Measurements from ENCODE around the gene ZNF23. TPM values are rescaled to one million over a fixed set of nuclear protein-coding genes. Genes with fewer than 3 reads are reported as not detected.
A peak's percentile ranks its signal among the peaks of the same experiment; 100 is the strongest.

ZNF23 gene
- total and polyA plus RNA-seq, 4 donors = 10.0 to 13.8 (median 11.7) TPM

DNA sequence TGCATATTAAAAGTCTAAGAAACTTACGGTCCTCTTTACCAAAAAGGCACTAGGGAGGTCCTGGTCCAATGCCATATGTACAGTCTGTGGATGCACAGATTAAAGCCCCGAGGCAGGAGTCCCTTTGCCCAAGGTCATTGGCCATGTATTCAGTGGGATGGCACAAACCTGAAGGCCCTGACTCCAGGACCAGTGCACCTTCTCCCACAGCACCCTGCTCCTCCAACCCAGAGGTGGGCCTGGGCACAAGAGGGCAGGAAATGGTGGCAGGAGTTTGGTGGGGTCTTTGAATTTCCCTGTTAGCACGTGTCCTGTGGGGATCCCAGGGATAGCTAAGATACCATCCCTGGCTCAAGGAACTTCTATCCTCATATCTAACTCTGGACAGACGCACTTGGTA lies 48.7 kb downstream of the ZNF23 start:
- H3K9me3 ChIP-seq (ENCODE audit: control insufficient read depth, low read length) = no peaks in the 10 kb centered on the region
- no peaks in the 10 kb centered on the region for H3K27me3 ChIP-seq (ENCODE audit: control insufficient read depth in 1 of 2, insufficient read depth in 2 of 2, low read length in 1 of 2)
- no peak overlapping the region for H3K4me3 ChIP-seq (ENCODE audit: low read length in 2 of 2)
- no peak for ATAC-seq (ENCODE audit: low FRiP score)
- no peaks in the 10 kb centered on the region for H3K36me3 ChIP-seq (ENCODE audit: control insufficient read depth in 1 of 2, insufficient read depth in 2 of 2, low read length in 1 of 2)
- 58 to 74% methylated on average over 4 of the region's 4 CpGs for WGBS, 2 donors
- intact Hi-C loops (cut with DNase I) = loop anchor here (2.0 kb wide), 1 partner anchor 87 kb away; no protein-coding TSS in a partner anchor
- H3K27ac ChIP-seq (ENCODE audit: low read depth in 1 of 2, low read length in 2 of 2) = no peak overlapping the region
- H3K4me1 ChIP-seq (ENCODE audit: control insufficient read depth in 1 of 2, insufficient read depth in 2 of 2, low read length in 2 of 2) = no peaks in the 10 kb centered on the region
- no peak for DNase-seq

DNA sequence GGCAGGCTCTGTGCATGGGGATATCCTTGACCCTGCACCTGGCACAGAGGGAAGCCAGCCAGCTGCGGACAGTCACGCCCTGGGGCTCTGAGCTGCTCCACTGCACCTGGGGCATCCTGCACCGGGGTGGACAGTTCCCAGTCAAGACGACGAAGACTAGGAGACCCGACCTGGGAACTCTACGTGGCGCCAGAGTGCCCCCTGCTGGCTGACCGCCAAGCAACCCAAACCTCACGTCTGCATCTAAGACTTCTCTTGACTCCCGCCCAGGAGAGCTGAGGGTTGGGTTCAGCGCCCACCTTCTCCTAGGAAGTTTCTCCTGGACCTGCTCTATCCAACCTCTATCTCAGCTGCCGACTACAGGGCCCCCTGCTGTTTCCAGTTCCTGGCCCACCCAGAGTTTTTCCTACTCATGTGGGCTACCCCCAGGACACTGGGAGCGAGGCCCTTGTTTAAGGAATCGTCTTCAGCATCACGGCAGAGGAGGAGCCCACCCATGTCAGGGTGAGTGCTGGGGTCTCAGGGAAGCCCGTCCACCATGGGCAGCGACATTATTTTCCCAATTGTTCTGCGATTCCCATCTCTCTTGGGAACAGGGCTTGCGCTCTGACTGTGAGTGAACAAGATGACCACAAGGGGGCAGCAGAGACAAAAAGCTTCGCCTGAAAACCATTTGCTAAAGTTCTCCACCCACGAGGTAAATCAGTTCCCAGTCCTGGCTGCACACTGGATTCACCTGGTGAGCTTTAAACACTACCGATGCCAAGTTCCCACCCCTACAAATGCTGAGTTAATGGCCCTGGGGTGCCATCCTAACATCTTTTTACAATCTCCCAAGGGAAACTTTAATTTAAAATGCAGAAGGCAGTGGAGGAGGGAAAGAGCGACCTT lies 49.5 kb downstream of the ZNF23 start:
- intact Hi-C loops (cut with DNase I) = loop anchor here (2.0 kb wide), 1 partner anchor 88 kb away; no protein-coding TSS in a partner anchor
- WGBS, 2 donors = 8% methylated on average over 24 of the region's 24 CpGs
- Histone ChIP-seq H3K36me3 (ENCODE audit: control insufficient read depth in 1 of 2, insufficient read depth in 2 of 2, low read length in 1 of 2) (no peaks in the 10 kb centered on the region), H3K9me3 (ENCODE audit: control insufficient read depth, low read length) (no peaks in the 10 kb centered on the region), H3K27me3 (ENCODE audit: control insufficient read depth in 1 of 2, insufficient read depth in 2 of 2, low read length in 1 of 2) (no peaks in the 10 kb centered on the region), H3K27ac (ENCODE audit: low read depth in 1 of 2, low read length in 2 of 2) (no peak overlapping the region), H3K4me3 (ENCODE audit: low read length in 2 of 2) (no peak overlapping the region), H3K4me1 (ENCODE audit: control insufficient read depth in 1 of 2, insufficient read depth in 2 of 2, low read length in 2 of 2) (no peaks in the 10 kb centered on the region)
- peak in 1 of 2 donors; percentile 60 for DNase-seq
- peak; percentile 59 for ATAC-seq (ENCODE audit: low FRiP score)

DNA sequence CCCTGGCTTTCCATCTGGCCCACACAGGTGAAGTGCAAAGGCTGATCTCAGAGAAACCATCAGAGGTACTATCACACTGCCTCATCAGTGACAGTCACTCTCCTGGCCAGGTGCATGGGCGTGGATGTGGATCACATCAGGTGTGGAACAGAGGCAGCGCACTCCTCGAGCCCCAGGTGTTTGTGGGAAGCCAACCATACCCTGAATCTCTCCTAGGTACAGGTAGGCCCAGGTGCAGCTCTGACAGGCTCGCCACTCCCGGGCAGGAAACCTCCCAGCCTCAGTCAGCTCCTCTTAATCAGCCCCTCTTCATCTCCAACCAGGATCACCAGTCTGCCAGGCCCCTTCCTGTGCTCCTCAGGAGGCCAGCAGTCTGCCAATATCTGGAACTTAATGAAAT lies 51.9 kb downstream of the ZNF23 start:
- intact Hi-C loops (cut with DNase I) = no loop called here

DNA sequence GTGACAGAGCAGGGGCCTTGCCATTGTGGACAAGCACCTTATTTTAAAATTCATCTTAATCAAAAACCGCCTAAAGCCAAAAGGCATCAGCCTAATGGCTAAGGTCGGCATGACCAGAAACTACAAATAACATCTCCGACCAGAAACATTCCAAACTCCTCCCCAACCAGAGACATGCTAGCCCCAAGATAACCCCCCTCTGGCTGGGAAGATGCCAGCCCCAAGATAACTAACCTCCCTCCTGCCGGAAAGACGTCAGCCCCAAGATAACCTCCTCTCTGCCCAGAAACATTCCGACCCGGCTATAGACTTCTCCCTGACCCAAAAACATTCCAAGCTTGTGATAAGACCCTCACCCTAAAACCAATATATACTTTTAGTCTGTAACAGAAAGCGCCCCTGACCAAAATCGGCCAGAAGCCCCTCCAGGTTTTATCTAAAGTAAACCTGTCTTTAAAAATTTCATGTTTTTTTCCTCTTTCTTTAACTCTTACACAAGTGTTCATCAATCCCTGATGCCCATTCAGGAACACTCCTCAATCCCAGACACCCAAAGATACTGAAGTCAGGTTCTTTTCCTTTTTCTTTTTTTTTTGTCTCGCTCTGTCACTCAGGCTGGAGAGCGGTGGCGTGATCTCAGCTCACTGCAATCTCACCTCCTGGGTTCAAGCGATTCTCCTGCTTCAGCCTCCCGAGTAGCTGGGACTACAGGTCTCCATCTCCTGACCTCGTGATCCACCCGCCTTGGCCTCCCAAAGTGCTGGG lies 52.9 kb downstream of the ZNF23 start:
- WGBS, 2 donors = 53 to 54% methylated on average over 16 of the region's 16 CpGs
- no peak overlapping the region for H3K27ac ChIP-seq (ENCODE audit: low read depth in 1 of 2, low read length in 2 of 2)
- no peak overlapping the region for H3K4me3 ChIP-seq (ENCODE audit: low read length in 2 of 2)
- no peaks in the 10 kb centered on the region for H3K27me3 ChIP-seq (ENCODE audit: control insufficient read depth in 1 of 2, insufficient read depth in 2 of 2, low read length in 1 of 2)
- ATAC-seq (ENCODE audit: low FRiP score) (no peak), DNase-seq (no peak)
- peaks cover 1% of the 10 kb centered on the region for H3K9me3 ChIP-seq (ENCODE audit: control insufficient read depth, low read length)
- intact Hi-C loops (cut with DNase I) = no loop called here
- no peaks in the 10 kb centered on the region for H3K4me1 ChIP-seq (ENCODE audit: control insufficient read depth in 1 of 2, insufficient read depth in 2 of 2, low read length in 2 of 2)
- no peaks in the 10 kb centered on the region for H3K36me3 ChIP-seq (ENCODE audit: control insufficient read depth in 1 of 2, insufficient read depth in 2 of 2, low read length in 1 of 2)

More for the DNA sequence above, 51.9 kb downstream of the ZNF23 start:
- no peak for ATAC-seq (ENCODE audit: low FRiP score)
- no peak for DNase-seq
- Histone ChIP-seq H3K9me3 (ENCODE audit: control insufficient read depth, low read length) (no peaks in the 10 kb centered on the region), H3K36me3 (ENCODE audit: control insufficient read depth in 1 of 2, insufficient read depth in 2 of 2, low read length in 1 of 2) (no peaks in the 10 kb centered on the region), H3K27ac (ENCODE audit: low read depth in 1 of 2, low read length in 2 of 2) (no peak overlapping the region), H3K4me3 (ENCODE audit: low read length in 2 of 2) (no peak overlapping the region), H3K27me3 (ENCODE audit: control insufficient read depth in 1 of 2, insufficient read depth in 2 of 2, low read length in 1 of 2) (no peaks in the 10 kb centered on the region), H3K4me1 (ENCODE audit: control insufficient read depth in 1 of 2, insufficient read depth in 2 of 2, low read length in 2 of 2) (no peaks in the 10 kb centered on the region)
- 72 to 84% methylated on average over 5 of the region's 5 CpGs for WGBS, 2 donors

DNA sequence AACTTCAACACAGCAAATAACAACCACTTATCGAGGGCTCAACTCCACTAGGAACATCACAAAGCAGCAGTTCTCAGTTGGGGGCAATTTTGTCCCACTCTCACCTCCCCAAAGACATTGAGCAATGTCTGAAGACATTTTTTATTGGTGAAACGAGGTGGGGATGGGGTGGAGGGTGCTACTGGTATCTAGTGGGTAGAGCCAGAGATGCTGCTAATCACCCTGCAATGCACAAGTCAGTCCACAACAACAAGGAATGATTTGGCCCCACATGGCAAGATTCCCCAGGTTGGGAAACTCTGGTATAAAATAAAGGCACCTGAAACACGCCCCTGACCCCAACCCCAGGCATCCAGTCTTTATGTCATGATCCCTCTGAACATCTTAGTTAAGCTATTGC lies 53.5 kb downstream of the ZNF23 start:
- Histone ChIP-seq H3K27me3 (ENCODE audit: control insufficient read depth in 1 of 2, insufficient read depth in 2 of 2, low read length in 1 of 2) (no peaks in the 10 kb centered on the region), H3K27ac (ENCODE audit: low read depth in 1 of 2, low read length in 2 of 2) (no peak overlapping the region), H3K4me1 (ENCODE audit: control insufficient read depth in 1 of 2, insufficient read depth in 2 of 2, low read length in 2 of 2) (no peaks in the 10 kb centered on the region), H3K9me3 (ENCODE audit: control insufficient read depth, low read length) (peaks cover 1% of the 10 kb centered on the region), H3K36me3 (ENCODE audit: control insufficient read depth in 1 of 2, insufficient read depth in 2 of 2, low read length in 1 of 2) (no peaks in the 10 kb centered on the region), H3K4me3 (ENCODE audit: low read length in 2 of 2) (no peak overlapping the region)
- no peak for DNase-seq
- no peak for ATAC-seq (ENCODE audit: low FRiP score)
- intact Hi-C loops (cut with DNase I) = no loop called here
- WGBS, 2 donors = 47 to 48% methylated on average over 3 of the region's 3 CpGs

DNA sequence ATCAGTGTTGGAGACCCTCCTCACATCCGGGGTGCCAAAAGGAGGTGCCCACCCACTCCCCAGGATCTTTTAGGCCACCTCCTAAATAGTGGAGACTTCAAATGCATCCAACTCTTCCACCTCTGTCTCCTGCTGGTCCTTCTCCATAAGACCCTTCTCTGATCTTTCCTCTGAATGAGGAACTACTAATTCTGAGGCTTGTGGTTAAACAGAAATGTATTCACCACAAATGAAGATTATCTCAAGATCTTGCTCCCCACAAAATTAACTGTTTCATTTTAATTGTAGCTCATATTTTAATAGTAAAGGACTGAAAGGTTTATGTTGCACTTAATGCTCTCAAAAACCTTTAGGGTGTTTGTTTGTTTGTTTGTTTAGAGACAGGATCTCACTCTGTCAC lies 54.3 kb downstream of the ZNF23 start:
- intact Hi-C loops (cut with DNase I) = no loop called here
- no peaks in the 10 kb centered on the region for H3K4me1 ChIP-seq (ENCODE audit: control insufficient read depth in 1 of 2, insufficient read depth in 2 of 2, low read length in 2 of 2)
- H3K27ac ChIP-seq (ENCODE audit: low read depth in 1 of 2, low read length in 2 of 2) = no peak overlapping the region
- H3K36me3 ChIP-seq (ENCODE audit: control insufficient read depth in 1 of 2, insufficient read depth in 2 of 2, low read length in 1 of 2) = no peaks in the 10 kb centered on the region
- peaks cover 1% of the 10 kb centered on the region for H3K9me3 ChIP-seq (ENCODE audit: control insufficient read depth, low read length)
- DNase-seq = no peak
- no peaks in the 10 kb centered on the region for H3K27me3 ChIP-seq (ENCODE audit: control insufficient read depth in 1 of 2, insufficient read depth in 2 of 2, low read length in 1 of 2)
- 70 to 73% methylated on average over 1 of the region's 1 CpG for WGBS, 2 donors
- no peak for ATAC-seq (ENCODE audit: low FRiP score)
- no peak overlapping the region for H3K4me3 ChIP-seq (ENCODE audit: low read length in 2 of 2)

DNA sequence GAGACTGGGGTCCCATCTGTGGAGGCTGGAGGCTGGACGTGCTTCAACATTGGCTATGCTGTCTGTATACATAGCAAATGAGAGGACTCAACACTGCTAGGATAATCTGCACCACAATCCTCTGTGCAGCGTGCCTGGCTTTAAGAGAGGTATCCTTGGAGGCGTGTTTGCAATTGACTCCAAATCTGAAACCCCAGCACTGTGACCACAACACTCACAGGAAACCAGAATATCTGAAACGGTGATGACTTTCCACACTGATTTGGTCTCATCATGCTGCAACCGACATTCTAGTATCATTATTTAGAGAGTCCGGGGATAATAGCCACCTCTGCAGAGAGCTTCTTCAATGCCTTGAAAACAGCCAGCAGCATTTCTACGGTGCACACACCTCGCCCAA lies 55.3 kb downstream of the ZNF23 start:
- 67 to 71% methylated on average over 8 of the region's 8 CpGs for WGBS, 2 donors
- H3K4me3 ChIP-seq (ENCODE audit: low read length in 2 of 2) = no peak overlapping the region
- no peaks in the 10 kb centered on the region for H3K36me3 ChIP-seq (ENCODE audit: control insufficient read depth in 1 of 2, insufficient read depth in 2 of 2, low read length in 1 of 2)
- H3K4me1 ChIP-seq (ENCODE audit: control insufficient read depth in 1 of 2, insufficient read depth in 2 of 2, low read length in 2 of 2) = no peaks in the 10 kb centered on the region
- H3K27ac ChIP-seq (ENCODE audit: low read depth in 1 of 2, low read length in 2 of 2) = no peak overlapping the region
- H3K9me3 ChIP-seq (ENCODE audit: control insufficient read depth, low read length) = peaks cover 1% of the 10 kb centered on the region
- H3K27me3 ChIP-seq (ENCODE audit: control insufficient read depth in 1 of 2, insufficient read depth in 2 of 2, low read length in 1 of 2) = no peaks in the 10 kb centered on the region
- ATAC-seq (ENCODE audit: low FRiP score) = no peak
- DNase-seq = no peak
- intact Hi-C loops (cut with DNase I) = no loop called here

DNA sequence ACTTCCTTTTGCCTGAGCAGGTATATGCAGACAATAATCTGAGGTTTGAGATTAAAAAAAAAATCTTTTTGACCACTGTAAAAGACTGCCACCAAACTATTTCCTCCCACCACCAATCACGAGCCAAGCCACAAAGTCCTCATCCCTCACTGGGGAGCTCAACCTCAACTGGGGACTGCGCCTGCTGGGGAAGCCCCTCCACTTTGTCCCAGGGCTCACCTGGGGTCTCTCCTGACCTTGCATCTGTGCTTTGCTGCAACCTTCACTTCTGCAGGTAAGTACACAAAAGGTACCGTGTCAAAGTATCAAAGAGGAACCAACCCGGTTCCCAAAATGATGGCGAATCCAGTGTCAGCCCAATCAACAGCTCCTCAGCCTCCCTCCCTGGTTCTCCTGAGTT lies 55.7 kb downstream of the ZNF23 start:
- 87 to 90% methylated on average over 5 of the region's 5 CpGs for WGBS, 2 donors
- H3K9me3 ChIP-seq (ENCODE audit: control insufficient read depth, low read length) = peaks cover 1% of the 10 kb centered on the region
- no peaks in the 10 kb centered on the region for H3K4me1 ChIP-seq (ENCODE audit: control insufficient read depth in 1 of 2, insufficient read depth in 2 of 2, low read length in 2 of 2)
- no peaks in the 10 kb centered on the region for H3K27me3 ChIP-seq (ENCODE audit: control insufficient read depth in 1 of 2, insufficient read depth in 2 of 2, low read length in 1 of 2)
- H3K27ac ChIP-seq (ENCODE audit: low read depth in 1 of 2, low read length in 2 of 2) = no peak overlapping the region
- intact Hi-C loops (cut with DNase I) = no loop called here
- no peak overlapping the region for H3K4me3 ChIP-seq (ENCODE audit: low read length in 2 of 2)
- no peak for DNase-seq
- no peaks in the 10 kb centered on the region for H3K36me3 ChIP-seq (ENCODE audit: control insufficient read depth in 1 of 2, insufficient read depth in 2 of 2, low read length in 1 of 2)
- ATAC-seq (ENCODE audit: low FRiP score) = no peak
